Cardiac septum (tissue), 1 donor: ENCODE measurements around the gene MITF. TPM values are rescaled to one million over a fixed set of nuclear protein-coding genes. Genes with fewer than 3 reads are reported as not detected.

ENCODE experiments used
- DNase-seq: peaks from one replicate; pipeline ENCODE4 v3.0.0-alpha.2; 2020; ENCODE audit warnings: low spot score
- intact Hi-C: fragments of 100-400 bp; cut with DNase I; formaldehyde crosslinking; loops from one replicate; pipeline ENCODE4 v1.14.0; 2022
- total RNA-seq: library from RNA; stranded (reverse); fragmentation: NEBNext Ultra II Directional; extraction: Animal tissue kit (Norgen Biotek cat#: 25700); gene quantifications from one replicate; pipeline ENCODE4 v1.2.1, GENCODE V29; 2021
- donor health status: DM: no; HTN: no; CAD: no.

Gene MITF
- total RNA-seq, 1 donor from 2014 or later, result 97.6 TPM

- no peak for DNase-seq
- intact Hi-C loops, result loop anchor here (2.0 kb wide), 1 partner anchor 164 kb away; no protein-coding TSS in a partner anchor
These were observed 117.9 kb downstream of the MITF start for GRCh38 chr3:69856965-69857705.

DNA sequence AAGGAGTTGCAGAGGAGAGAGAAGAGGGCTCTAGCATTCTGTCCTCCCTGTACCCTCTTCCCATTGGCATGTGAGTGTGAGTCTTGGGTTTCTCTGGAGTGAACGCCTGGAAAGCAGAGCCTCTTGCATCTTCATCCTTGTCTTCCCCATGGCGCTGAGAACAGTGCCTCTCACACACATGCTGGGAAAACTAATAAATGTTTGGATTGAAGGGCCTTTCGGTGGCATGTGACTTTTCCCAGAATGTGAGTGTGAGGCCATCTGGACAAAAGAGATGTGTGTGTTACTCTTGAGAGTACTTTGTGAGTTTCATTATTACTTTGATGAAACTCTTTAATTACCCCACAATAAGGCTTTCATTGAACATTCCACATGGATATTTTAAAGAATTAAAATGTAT is 122.3 kb downstream of the MITF start:
- no peak for DNase-seq
- intact Hi-C loops, result no loop called here

DNA sequence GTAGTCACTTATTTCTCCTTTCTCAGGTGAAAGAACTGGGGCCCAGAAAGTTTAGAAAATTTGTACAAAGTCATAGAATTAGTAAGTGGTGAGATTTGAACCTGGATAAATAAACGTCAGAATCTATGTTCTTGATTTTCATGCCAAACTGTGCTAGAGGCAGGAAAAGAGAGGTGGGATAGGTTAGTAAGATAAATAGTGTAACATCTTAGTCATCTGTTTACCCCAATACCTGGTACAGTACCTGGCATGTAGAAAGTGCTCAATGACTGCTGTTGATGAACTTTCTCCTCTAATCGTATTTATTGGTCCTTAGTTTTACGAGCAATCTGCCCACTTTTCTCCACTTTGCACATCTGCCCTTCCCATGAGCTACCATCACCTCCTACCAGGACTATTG is 124.9 kb downstream of the MITF start:
- DNase-seq, result no peak
- intact Hi-C loops, result no loop called here

DNA sequence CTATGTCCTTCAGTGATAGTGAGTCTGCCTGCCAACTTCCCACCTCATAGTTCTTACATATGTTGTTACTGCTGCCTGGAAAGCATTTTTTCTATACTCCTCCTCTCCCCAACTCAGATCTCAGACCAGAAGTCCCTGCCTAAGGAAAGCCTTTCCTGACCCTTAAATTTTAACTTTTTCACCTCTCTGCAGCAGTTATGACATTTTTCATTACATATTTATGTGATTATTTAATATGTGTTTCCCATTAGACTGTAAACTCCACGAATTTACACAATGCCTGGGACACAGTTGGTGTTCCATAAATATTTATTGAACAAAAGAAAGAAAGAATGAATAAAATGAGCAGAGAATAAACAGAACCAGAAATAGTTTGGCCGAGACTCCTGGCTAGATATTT is 125.5 kb downstream of the MITF start:
- DNase-seq, result no peak
- intact Hi-C loops, result no loop called here

DNA sequence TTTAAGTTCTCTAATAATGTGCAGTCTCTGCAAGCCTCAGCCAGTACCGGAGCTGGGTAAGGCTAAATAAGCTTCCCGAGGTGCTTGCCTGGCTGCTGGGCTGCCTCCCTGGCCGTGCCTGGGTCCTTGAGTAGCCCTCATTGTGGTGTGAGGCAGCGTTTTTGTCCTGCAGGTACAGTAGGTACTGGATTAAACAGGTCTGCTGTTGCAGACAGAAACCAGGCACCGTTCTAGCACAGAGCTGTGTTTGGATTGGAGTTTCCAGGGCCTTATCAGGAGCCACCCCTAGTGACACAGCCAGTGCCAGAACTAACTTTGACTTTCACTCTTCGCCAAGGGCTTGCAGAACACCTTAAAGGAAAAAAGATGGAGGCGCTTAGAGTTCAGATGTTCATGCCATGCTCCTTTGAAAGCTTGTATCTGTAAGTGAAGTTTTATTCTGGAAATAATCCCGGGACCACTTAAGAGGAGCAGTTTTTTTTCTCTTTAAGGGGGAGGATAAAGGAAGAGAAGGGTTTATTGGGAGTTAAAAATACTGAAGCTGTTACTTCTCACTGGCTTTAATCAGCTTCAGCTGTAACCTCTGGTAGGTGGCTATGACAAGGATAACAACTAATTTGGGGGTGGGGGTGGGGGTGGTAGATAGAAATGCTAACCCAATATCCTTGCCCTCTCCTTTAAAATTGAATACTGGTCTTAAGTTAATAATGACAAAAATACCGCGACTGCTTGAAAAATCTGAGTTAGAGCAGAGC is 126.8 kb downstream of the MITF start:
- no peak for DNase-seq
- intact Hi-C loops, result no loop called here

- no peak for DNase-seq
- intact Hi-C loops, result no loop called here
These were observed 127.9 kb downstream of the MITF start for GRCh38 chr3:69866988-69867720.

DNA sequence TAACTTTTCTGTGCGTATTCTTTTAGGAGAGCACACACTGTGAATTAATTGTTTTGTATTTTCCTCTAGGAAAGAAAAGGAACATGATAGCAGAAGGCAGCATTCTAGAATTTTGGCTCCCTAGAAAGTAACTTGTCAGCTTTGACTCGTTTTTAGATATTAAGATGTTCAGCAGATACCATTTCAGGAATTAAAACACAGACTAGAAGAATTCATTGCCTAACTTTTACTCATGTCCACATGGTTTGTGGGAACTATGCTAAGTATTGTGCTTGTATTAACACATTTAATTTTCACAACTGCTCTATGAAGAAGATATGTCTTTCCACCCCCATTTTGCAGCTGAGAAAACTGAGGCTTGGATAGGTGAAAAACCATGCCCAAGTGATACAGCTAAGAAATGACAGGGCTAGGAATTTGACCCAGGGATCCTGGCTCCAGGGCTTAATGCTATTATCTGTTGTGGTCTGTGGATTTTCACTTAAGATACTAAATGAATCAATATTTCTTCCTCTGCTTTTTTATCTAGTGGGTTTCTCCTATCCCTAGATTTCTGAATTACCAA is 128.8 kb downstream of the MITF start:
- no peak for DNase-seq
- intact Hi-C loops, result no loop called here

GRCh38 chr3:69868841-69869420 is 129.7 kb downstream of the MITF start:
- intact Hi-C loops, result no loop called here
- no peak for DNase-seq

DNA sequence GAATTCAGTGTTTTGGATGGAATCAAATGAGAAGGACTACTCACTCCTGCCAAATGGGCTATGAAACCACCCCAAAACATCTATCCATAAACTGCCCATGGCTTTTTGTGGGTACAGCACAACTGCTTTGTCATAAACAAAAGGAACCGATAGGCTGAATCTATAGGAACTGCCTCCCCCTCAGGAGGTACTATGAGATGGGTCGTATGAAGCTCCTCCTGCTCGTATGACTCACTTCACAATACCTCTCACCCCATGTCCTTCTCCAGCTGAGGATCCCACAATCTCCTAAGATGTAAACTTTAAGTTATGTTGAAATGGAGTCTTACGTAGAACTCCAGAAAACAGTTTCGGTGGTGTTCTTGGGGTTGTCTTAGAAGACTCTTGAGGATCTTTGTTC is 130.4 kb downstream of the MITF start:
- DNase-seq, result no peak
- intact Hi-C loops, result no loop called here

GRCh38 chr3:69871251-69871650 is 132.0 kb downstream of the MITF start:
- no peak for DNase-seq
- intact Hi-C loops, result no loop called here

- intact Hi-C loops, result no loop called here
- DNase-seq, result no peak
These were observed 132.6 kb downstream of the MITF start for GRCh38 chr3:69871868-69872267.

DNA sequence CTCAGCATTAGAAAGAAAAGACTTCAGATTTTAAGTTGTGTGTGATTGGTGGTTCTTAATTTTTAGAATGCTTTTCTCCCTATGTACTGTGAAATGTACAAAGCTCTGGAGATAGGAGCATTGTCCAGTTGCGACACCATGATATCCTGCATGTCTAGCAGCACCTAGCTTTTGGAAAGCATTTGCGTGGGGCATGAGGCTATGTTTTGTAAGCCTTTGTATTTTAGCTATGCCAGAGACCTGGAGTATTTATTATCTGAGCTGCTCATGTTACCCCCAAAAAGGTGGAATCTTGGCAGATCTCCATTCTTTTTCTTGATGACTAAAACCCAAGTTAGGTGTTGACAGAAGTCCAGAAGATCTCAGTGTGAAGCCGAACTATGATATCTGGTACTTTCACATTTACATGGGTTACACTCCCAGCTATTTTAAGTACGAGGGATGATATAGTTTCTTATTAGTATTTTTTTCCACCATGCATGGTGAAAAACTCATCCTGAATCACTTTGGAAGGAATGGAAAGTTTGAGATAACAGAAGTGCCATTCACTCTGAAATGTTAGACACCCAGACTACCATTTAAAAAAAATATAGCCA is 133.6 kb downstream of the MITF start:
- intact Hi-C loops, result no loop called here
- no peak for DNase-seq

GRCh38 chr3:69876073-69876472 is 136.8 kb downstream of the MITF start:
- intact Hi-C loops, result no loop called here
- DNase-seq, result no peak

DNA sequence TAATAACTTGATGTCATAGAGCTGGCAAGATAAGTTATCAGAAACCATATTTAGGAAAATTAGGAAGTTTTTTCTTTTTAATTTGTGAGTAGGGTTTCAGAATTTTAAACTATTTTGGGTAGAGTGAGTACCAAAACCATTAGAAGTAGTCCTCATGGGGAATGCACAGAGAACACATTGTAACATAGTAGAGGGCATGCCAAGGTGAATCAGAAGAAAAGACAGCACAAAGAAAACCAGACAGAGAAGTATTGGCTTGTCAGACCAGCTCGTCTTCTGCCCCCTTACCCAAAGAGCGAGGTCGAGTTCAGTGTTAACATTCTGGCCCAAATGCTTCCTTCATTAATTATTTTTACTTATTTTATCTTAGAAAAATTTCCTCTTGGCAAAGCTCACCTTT is 139.0 kb downstream of the MITF start:
- no peak for DNase-seq
- intact Hi-C loops, result no loop called here

DNA sequence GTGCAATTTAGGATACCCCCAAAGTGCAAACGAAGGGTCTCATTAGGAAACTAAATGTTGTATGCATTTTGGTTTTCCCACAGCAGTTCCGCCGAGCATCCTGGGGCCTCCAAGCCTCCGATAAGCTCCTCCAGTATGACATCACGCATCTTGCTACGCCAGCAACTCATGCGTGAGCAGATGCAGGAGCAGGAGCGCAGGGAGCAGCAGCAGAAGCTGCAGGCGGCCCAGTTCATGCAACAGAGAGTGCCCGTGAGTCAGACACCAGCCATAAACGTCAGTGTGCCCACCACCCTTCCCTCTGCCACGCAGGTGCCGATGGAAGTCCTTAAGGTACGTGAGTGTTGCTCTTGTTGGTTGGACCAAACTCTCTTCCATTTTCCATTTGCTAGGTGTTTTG is 139.8 kb downstream of the MITF start:
- intact Hi-C loops, result no loop called here
- no peak for DNase-seq

- no peak for DNase-seq
- intact Hi-C loops, result no loop called here
These were observed 140.9 kb downstream of the MITF start for GRCh38 chr3:69880069-69880640.

DNA sequence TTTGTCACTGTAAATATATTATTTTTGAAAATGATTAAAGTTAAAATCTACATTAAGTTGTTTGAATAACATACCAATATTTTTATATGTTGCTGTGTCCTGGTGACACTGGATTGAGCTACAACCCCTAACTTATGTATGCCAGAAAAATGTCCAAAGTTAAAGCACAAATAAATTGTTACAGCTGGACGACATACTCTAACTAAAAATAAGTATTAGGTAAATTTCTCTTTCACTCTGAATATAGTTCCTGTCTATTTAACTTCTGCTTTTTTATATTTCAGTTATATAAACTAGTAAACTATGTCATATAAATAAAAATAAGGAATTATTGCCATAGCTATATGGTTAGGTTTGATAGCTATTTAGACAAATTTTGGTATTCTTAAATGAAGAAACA is 141.8 kb downstream of the MITF start:
- DNase-seq, result no peak
- intact Hi-C loops, result no loop called here

DNA sequence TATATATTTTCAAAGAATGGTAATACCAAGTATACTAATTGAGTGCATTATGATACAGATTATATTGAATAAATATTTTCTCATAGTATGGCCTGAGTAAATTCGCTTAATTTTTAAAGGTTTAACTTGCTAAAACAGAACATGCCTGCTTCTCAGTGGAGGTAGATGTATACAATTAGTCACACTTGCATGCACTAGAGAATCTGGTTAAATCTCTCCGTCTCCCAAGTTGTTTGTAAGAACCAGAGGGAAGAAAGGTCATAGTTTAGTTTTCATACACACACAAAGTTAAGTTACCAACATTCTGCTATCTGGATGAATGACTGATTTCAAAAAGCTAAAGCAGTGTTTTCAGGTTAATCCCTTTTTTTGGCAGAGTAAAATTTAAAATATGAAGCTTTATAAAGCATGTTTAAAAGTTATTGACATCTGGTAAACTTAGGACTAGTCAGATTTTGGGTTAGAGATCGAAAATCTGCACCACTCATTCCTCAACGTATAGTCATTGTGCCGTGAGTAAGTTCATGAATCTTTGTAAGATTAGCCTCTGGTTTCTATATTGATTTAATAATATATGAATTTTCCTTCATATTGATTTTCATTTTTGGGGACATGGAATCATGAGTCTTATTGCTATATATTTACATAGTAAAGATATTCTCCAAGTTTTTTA is 142.6 kb downstream of the MITF start:
- intact Hi-C loops, result no loop called here
- no peak for DNase-seq

DNA sequence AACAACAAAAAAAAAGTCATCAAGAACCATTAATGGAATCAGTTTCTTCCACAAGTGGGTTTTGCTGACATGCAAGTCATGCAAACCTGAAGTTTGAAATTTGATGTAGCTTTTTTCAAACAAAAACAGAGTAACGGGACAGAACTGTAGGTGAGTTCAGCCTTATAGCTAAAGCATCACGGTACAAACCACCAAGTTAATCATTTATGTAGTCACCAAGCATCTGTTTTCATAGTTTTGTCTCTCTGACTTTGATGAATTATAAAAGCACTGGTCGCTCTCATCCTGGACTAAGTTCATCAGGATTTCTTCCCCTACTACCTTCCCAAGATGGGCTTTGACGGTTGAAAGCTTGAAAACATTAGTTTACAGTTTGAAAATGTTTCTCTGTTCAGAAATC is 143.3 kb downstream of the MITF start:
- intact Hi-C loops, result no loop called here

More for the DNA sequence above, 143.3 kb downstream of the MITF start:
- no peak for DNase-seq
